DND-41 (cell line): ENCODE results near the gene IP6K2.
A peak's percentile ranks its signal among the peaks of the same experiment; 100 is the strongest.

ENCODE experiments used
- ATAC-seq: fragments of 200-7000 bp; cut with Tn5 transposase; 3 replicates; pipeline ENCODE4 v1.9.1; 2021; ENCODE audit warnings: low read depth; ENCODE audit not compliant: insufficient read depth
- DNase-seq: peaks from one replicate; pipeline ENCODE4 v3.0.0-alpha.2; 2020
- H2AFZ ChIP-seq: 2 replicates; pipeline ENCODE4 v1.6.0; 2012; ENCODE audit warnings: low read depth, low read length
- H3K27ac ChIP-seq: 2 replicates; pipeline ENCODE4 v1.5.1; 2012; ENCODE audit warnings: low read length, inconsistent platforms
- H3K27me3 ChIP-seq: fragments of 200-600 bp; sonication (generic); 2 replicates; pipeline ENCODE4 v1.6.0; 2012; ENCODE audit warnings: low read length, mild to moderate bottlenecking, inconsistent platforms; ENCODE audit not compliant: insufficient read depth, poor library complexity
- H3K36me3 ChIP-seq: 2 replicates; pipeline ENCODE4 v1.5.1; 2012; ENCODE audit warnings: low read length, inconsistent platforms; ENCODE audit not compliant: insufficient read depth
- H3K4me1 ChIP-seq: 2 replicates; pipeline ENCODE4 v1.5.1; 2012; ENCODE audit warnings: mild to moderate bottlenecking, low read length; ENCODE audit not compliant: insufficient read depth
- H3K4me2 ChIP-seq: 2 replicates; pipeline ENCODE4 v1.6.0; 2012; ENCODE audit warnings: mild to moderate bottlenecking, moderate library complexity, low read length, inconsistent platforms; ENCODE audit not compliant: insufficient read depth
- H3K4me3 ChIP-seq, 2 experiments: fragments of 200-600 bp in 1 of 2; shearing (Covaris generic) in 1 of 2; 2 replicates each; pipeline ENCODE4 v1.5.1; 2012 to 2016; ENCODE audit warnings: inconsistent platforms in 2 of 2, low read length in 2 of 2, mild to moderate bottlenecking in 2 of 2, low read depth in 1 of 2, moderate library complexity in 1 of 2
- H3K79me2 ChIP-seq: 2 replicates; pipeline ENCODE4 v1.6.0; 2012; ENCODE audit warnings: low read length, inconsistent platforms; ENCODE audit not compliant: insufficient read depth
- H3K9ac ChIP-seq: 2 replicates; pipeline ENCODE4 v1.6.0; 2012; ENCODE audit warnings: low read depth, mild to moderate bottlenecking, inconsistent platforms, low read length, moderate library complexity
- H3K9me3 ChIP-seq: 2 replicates; pipeline ENCODE4 v1.5.1; 2012; ENCODE audit warnings: low read length, moderate library complexity, mild to moderate bottlenecking, inconsistent platforms; ENCODE audit not compliant: insufficient read depth, severe bottlenecking
- H4K20me1 ChIP-seq: 2 replicates; pipeline ENCODE4 v1.6.0; 2012; ENCODE audit warnings: low read length; ENCODE audit not compliant: insufficient read depth
- EZH2 ChIP-seq: IDR thresholded peaks from 3 replicates; pipeline ENCODE4 v1.6.1; 2012; ENCODE audit warnings: borderline replicate concordance, low read depth, mild to moderate bottlenecking, moderate library complexity, low read length, inconsistent platforms; ENCODE audit not compliant: severe bottlenecking
- TF ChIP-seq, protein P1 (sequence below): IDR thresholded peaks from 2 replicates; pipeline ENCODE4 v1.5.1; 2012; ENCODE audit warnings: borderline replicate concordance, low read length, moderate library complexity, mild to moderate bottlenecking; ENCODE audit not compliant: poor library complexity, severe bottlenecking; ENCODE audit errors: extremely low read depth

IP6K2 gene

DNA sequence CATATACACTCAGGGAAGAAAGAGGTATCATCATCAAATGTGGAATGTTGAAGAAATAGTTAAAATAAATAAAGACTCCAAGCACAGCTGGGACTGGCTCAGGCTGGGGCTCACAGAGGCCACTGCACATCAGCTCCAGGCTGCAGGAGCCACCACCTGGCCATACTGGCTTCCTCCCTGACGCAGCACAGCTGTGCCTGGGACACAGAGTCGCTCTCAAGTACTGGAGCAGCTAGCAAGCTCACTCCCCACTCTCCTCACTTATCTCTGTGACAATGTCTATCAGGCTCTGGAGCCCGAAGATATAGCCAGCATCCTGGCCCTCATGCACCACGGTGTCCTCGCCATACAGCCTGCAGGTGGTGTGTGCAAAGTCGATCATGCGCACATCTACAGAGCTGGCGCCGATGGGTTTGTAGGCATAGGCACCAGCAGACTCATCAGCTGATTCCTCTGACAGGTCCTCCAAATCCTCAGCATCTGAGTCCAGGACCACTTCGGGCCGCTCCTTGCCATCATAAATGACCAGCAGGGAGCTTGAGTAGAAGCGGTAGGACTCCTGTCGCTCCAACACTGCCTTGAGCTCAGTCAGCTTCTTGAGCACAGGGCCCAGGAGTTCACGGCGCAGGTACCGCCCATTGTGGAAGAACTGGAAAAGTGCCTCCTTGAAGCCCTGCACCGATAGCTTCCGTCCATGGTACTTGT, 28.8 kb downstream of the IP6K2 start:
- peaks cover 26% of the 10 kb centered on the region for H3K79me2 ChIP-seq
- no peak overlapping the region for H3K27ac ChIP-seq
- H4K20me1 ChIP-seq = peaks cover 37% of the 10 kb centered on the region
- H3K9ac ChIP-seq = no peak overlapping the region
- peaks cover 29% of the 10 kb centered on the region for H3K4me1 ChIP-seq
- H2AFZ ChIP-seq = no peak overlapping the region
- H3K9me3 ChIP-seq = no peaks in the 10 kb centered on the region
- peaks cover 62% of the 10 kb centered on the region for H3K36me3 ChIP-seq
- no peaks in the 10 kb centered on the region for H3K27me3 ChIP-seq
- no peak for ATAC-seq
- no peak overlapping the region for H3K4me2 ChIP-seq
- no peak overlapping the region for H3K4me3 ChIP-seq
- no peak for DNase-seq
- no peak for TF ChIP-seq EZH2
- TF ChIP-seq, protein P1, sequence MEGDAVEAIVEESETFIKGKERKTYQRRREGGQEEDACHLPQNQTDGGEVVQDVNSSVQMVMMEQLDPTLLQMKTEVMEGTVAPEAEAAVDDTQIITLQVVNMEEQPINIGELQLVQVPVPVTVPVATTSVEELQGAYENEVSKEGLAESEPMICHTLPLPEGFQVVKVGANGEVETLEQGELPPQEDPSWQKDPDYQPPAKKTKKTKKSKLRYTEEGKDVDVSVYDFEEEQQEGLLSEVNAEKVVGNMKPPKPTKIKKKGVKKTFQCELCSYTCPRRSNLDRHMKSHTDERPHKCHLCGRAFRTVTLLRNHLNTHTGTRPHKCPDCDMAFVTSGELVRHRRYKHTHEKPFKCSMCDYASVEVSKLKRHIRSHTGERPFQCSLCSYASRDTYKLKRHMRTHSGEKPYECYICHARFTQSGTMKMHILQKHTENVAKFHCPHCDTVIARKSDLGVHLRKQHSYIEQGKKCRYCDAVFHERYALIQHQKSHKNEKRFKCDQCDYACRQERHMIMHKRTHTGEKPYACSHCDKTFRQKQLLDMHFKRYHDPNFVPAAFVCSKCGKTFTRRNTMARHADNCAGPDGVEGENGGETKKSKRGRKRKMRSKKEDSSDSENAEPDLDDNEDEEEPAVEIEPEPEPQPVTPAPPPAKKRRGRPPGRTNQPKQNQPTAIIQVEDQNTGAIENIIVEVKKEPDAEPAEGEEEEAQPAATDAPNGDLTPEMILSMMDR = no peak

DNA sequence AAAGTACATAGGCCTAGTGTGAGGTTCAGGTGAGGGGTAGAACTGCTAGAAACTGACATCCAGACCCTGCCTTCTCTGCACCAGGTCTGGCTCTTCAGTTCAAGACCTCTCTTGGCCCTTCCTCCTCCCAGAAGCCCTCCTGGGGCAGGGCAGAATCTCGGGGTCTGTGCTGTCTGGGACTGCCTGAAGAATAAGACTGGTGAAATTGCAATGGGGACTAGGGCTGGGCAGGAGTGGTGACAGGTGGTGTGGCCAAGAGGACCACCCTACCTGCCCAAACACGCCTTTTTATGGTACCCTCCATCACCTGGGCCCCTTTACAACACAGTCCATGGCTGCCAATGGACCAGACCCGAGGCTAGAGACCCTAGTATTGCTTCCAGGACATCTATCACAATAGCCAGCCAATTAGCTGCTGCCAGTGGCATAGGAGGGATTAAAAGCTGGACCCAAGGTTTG, 29.8 kb downstream of the IP6K2 start:
- no peak for DNase-seq
- Histone ChIP-seq H2AFZ (no peak overlapping the region), H3K4me3 (no peak overlapping the region), H3K27me3 (no peaks in the 10 kb centered on the region), H3K27ac (no peak overlapping the region), H3K4me1 (peaks cover 29% of the 10 kb centered on the region), H3K36me3 (peaks cover 62% of the 10 kb centered on the region), H3K9me3 (no peaks in the 10 kb centered on the region), H3K4me2 (no peak overlapping the region), H3K9ac (no peak overlapping the region), H3K79me2 (peaks cover 20% of the 10 kb centered on the region), H4K20me1 (peaks cover 29% of the 10 kb centered on the region)
- ATAC-seq = no peak
- TF ChIP-seq, protein P1 = no peak
- TF ChIP-seq EZH2 = no peak

DNA sequence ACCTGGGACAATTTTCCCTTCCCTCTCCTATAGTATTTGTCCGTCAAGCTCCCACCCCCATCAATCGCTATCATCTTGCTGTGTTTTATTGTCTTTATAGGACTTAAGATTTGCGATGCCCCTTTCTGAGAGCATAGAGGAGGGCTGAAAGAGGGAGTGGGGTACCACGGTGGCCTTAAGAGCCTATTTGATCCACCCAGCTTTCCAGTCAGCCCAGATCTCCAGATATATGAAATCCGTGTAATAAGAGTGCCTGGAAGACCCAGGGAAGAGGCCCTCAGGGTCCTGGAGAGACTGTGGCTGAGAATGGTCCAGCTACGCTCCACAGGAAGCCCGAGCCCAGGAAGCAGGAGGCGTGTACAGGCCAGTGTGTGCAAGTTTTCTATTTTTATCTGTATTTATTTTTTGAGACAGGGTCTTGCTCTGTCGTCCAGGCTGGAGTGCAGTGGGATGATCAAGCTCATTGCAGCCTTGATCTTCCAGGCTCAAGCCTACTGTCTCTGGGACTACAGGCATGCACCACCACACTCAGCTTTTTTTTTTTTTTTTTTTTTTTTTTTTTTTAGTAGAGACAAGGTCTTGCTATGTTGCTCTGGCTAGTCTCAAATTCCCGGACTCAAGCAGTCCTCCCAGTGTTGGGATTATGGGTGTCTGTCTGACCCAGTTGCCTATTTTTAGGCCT, 30.3 kb downstream of the IP6K2 start:
- DNase-seq (no peak), ATAC-seq (no peak)
- Histone ChIP-seq H3K36me3 (peaks cover 62% of the 10 kb centered on the region), H3K9me3 (no peaks in the 10 kb centered on the region), H3K4me1 (peaks cover 29% of the 10 kb centered on the region), H3K4me3 (peak overlapping the region in 1 of 2 experiments; percentile 97; a peak in 2 of 4 replicates), H4K20me1 (peaks cover 27% of the 10 kb centered on the region), H3K27me3 (no peaks in the 10 kb centered on the region), H2AFZ (peak overlapping the region; percentile 92; the same call in 1 of the 2 replicates), H3K27ac (no peak overlapping the region), H3K4me2 (peak overlapping the region; percentile 88), H3K79me2 (peaks cover 20% of the 10 kb centered on the region), H3K9ac (peak overlapping the region; percentile 92)
- TF ChIP-seq EZH2 = no peak
- TF ChIP-seq, protein P1 = no peak
